GM19099 (cell line): Measurements from ENCODE around the gene SINHCAF.

Experiments
- POLR2A ChIP-seq: IDR thresholded peaks from 3 replicates; pipeline ENCODE4 v1.6.1; 2011; ENCODE audit warnings: low read depth; ENCODE audit not compliant: insufficient read length; ENCODE audit errors: extremely low read depth

Gene SINHCAF

GRCh38 chr12:31265722-31266121 lies 60.2 kb downstream of the SINHCAF start:
- TF ChIP-seq POLR2A: no peak

GRCh38 chr12:31263661-31264060 lies 62.3 kb downstream of the SINHCAF start:
- TF ChIP-seq POLR2A: no peak

DNA sequence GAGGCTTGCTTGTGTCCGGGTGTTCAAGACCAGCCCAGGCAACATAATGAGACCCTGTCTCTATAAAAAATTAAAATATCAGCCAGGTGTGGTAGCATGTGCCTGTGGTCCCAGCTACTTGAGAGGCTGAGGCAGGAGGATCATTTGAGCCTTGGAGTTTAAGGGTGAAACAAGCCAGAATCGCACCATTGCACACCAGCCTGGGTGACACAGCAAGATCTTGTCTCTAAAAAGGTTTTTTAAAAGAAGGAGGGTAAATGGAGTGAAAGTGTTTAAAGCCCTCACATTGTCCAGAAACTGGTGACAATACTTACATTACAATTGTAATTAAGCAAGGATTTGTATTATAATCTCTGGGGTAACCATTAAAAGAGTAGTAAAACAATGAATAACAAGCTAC lies 64.2 kb downstream of the SINHCAF start:
- no peak for TF ChIP-seq POLR2A

DNA sequence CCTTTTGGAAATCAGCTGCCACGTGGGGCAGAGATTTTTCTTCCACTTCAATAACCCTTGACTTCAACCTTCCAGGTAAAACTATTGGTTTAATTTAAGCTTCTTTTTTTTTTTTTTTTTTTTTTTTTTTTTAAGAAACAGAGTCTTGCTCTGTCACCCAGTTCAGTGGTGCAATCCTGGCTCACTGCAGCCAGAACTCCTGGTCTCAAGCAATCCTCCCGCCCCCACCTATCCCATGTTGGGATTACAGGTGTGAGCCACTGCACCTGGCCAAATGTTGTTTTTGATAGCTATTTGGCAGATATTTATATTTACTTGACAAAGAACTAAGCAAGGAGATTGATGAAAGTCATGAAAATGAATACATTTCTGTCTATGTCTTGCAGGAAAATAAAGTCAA lies 65.1 kb downstream of the SINHCAF start:
- no peak for TF ChIP-seq POLR2A

- no peak for TF ChIP-seq POLR2A
Observed at GRCh38 chr12:31259136-31259886, 66.6 kb downstream of the SINHCAF start.

GRCh38 chr12:31257784-31258183 lies 68.2 kb downstream of the SINHCAF start:
- no peak for TF ChIP-seq POLR2A

DNA sequence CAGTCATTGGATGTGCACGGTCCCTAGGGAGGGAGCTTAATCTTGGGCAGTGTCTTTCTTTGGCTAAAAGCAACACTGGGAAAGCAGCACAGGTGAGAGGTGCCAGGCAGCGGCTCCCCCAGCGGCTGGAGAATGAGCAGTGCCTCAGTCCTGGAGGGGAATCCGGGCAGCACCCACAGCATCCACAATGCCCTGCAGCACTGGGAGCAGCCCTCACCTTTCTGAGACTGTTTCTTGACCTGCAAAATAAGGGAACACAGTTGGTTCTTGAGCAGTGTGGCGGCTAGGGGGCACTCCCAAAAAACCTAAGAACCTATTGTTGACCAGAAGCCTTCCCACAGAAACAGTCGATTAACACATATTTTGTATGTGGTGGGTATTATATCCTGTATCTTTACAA lies 75.8 kb downstream of the SINHCAF start:
- TF ChIP-seq POLR2A: no peak

- TF ChIP-seq POLR2A: no peak
Observed at GRCh38 chr12:31249356-31249755, 76.6 kb downstream of the SINHCAF start.

GRCh38 chr12:31248815-31249214 lies 77.1 kb downstream of the SINHCAF start:
- TF ChIP-seq POLR2A: no peak

- no peak for TF ChIP-seq POLR2A
Observed at GRCh38 chr12:31248337-31248736, 77.6 kb downstream of the SINHCAF start.

- TF ChIP-seq POLR2A: no peak
Observed at GRCh38 chr12:31246470-31246850, 79.5 kb downstream of the SINHCAF start.

DNA sequence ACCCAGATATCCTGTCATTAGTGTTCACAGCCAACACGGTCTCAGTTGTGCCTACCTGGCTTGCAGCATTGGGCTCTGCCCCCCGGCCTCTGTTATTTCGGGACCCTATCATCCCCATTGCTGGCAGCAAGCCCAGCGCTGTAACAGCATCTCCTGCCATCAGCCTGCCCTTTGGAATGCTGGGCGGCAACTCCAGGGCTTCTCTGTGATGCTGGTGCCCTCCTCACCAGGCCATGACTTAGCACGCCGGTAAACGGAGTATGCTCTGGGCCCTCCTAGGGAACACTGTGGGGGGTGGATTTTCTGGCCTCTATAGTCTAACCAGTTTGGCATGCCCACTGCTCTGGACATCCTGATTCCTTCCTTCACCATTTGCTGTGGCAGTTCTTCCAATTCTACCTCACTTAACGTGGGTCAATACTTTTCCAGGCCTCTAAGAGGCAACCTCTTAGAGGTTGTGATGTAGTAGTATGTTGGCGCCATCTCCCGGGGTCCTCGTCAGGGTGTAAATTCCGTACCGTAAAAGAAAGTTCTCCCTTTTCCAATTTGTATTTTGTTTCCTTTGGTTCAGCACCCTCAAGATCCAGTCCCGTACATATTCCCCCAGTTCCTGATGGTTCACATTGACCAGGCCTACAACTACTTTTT lies 80.0 kb downstream of the SINHCAF start:
- TF ChIP-seq POLR2A: no peak

DNA sequence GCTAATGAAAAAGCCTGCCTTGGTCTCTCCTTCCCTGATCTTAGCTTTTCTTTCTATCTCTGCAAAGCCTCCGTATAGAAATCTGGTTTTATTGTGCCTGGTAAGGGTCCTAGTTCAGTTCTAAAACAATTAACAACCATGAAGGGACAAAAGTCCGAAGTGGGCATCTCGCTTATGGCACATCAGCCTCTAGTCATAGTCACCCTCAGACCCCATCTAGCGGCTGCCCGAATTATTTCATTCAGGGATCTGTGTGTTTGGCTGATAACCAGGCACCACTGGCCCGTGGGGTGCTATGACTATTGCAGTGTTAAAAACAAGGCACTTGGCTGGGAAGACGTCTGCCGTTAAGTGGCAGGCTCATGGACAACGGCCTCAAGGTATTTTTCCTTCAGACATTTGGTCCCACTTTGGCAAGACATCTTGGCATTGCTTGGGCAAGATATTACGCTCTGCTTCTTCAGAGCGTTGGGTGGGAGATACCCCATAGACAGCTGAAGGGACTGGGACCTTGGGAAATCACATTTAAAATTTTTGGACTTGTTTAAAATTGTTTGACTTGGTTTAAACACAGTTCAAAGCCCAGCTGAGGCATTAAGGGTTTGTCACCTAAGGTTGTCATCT lies 87.1 kb downstream of the SINHCAF start:
- no peak for TF ChIP-seq POLR2A

- TF ChIP-seq POLR2A: no peak
Observed at GRCh38 chr12:31236998-31237637, 88.8 kb downstream of the SINHCAF start.

DNA sequence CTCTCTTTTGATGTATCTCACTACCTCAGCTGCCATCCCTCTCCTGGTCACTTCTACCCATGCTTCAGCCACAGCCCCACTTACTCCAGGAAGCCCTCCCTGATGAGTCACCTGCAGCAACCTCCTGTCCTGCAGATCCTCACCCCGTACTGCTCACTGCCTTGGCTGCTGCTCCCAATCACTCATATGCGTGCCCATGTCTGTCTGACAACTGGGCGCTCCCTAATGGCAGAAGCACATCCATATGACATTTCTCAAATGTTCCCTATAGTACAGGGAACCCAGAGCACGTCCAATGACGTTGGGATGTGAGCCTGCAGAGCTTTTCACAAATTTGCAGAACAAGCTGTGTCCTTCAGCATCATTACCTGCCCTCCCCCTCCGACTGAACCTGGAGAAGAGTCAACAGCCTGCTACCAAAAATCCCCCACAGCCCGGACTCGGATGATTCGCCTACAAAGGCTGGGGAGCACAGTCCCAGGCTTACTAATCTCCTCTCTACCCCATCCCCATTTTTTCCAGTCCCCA lies 90.0 kb downstream of the SINHCAF start:
- no peak for TF ChIP-seq POLR2A

GRCh38 chr12:31234955-31235867 lies 90.7 kb downstream of the SINHCAF start:
- no peak for TF ChIP-seq POLR2A
